Mucosa of descending colon (tissue), 3 donors: ENCODE results near the gene MYO9B. TPM values are rescaled to one million over a fixed set of nuclear protein-coding genes. Genes with fewer than 3 reads are reported as not detected.

Experiments
- ATAC-seq: fragments of 200-7000 bp; cut with Tn5 transposase; one replicate; pipeline ENCODE4 v1.9.1; 2020; ENCODE audit warnings: mild to moderate bottlenecking, moderate library complexity
- DNase-seq, 3 donors: peaks; one replicate each; pipeline ENCODE4 v3.0.0-alpha.2; 2020
- H3K36me3 ChIP-seq: fragments of 200-600 bp; one replicate; pipeline ENCODE4 v1.8.0; 2021; ENCODE audit warnings: low read depth, mild to moderate bottlenecking
- H3K4me1 ChIP-seq: fragments of 200-600 bp; one replicate; pipeline ENCODE4 v1.8.0; 2021; ENCODE audit warnings: low read depth, mild to moderate bottlenecking
- H3K4me3 ChIP-seq: fragments of 200-600 bp; one replicate; pipeline ENCODE4 v1.8.0; 2021; ENCODE audit warnings: mild to moderate bottlenecking
- H3K9me3 ChIP-seq: fragments of 200-600 bp; one replicate; pipeline ENCODE4 v1.8.0; 2021; ENCODE audit warnings: mild to moderate bottlenecking
- CTCF ChIP-seq: fragments of 200-600 bp; IDR thresholded peaks from one replicate; pipeline ENCODE4 v1.8.0; 2022; ENCODE audit warnings: antibody characterized with exemption, mild to moderate bottlenecking
- intact Hi-C, 2 donors: fragments of 100-400 bp; cut with DNase I in 1 of 2; cut with micrococcal nuclease in 1 of 2; formaldehyde crosslinking; loops; one replicate each; pipeline versions ENCODE4 v1.11.0 to v1.11.1; 2022; cut with DNase I, micrococcal nuclease
- total RNA-seq, 3 donors: library from RNA; stranded (reverse); fragmentation: NEBNext Ultra II Directional in 2 of 3; extraction: Animal tissue kit (Norgen Biotek cat#: 25700) in 2 of 3; gene quantifications; one replicate each; pipeline versions ENCODE4 v1.2.1 to v1.2.4, GENCODE V29; 2021 to 2023
- donor health status: DM: no; HTN: no; CAD: no; lungs with moderate emphysema.
- donor health status: DM: no; HTN: no; CAD: no.
- donor health status: DM: no; HTN: yes; CAD: no.

Gene MYO9B
- total RNA-seq, 3 donors from 2014 or later: 73.7 to 91.8 (median 90.8) TPM

GRCh38 chr19:17235300-17235970 lies 159.9 kb downstream of the MYO9B start:
- TF ChIP-seq CTCF: peak; percentile 26
- ATAC-seq (peak; percentile 83), DNase-seq (peak; percentile 77 to 86 (median 85))
- intact Hi-C loops: no loop called here
- H3K9me3 ChIP-seq: no peaks in the 10 kb centered on the region
- no peak overlapping the region for H3K4me3 ChIP-seq
- peaks cover 33% of the 10 kb centered on the region for H3K4me1 ChIP-seq
- H3K36me3 ChIP-seq: peaks cover 11% of the 10 kb centered on the region

GRCh38 chr19:17235971-17236777 lies 160.6 kb downstream of the MYO9B start:
- peak; percentile 35 for ATAC-seq
- Histone ChIP-seq H3K36me3 (peaks cover 11% of the 10 kb centered on the region), H3K4me3 (no peak overlapping the region), H3K4me1 (peaks cover 38% of the 10 kb centered on the region), H3K9me3 (no peaks in the 10 kb centered on the region)
- intact Hi-C loops: no loop called here
- TF ChIP-seq CTCF: no peak
- DNase-seq: peak; percentile 57 to 70 (median 66)

- H3K9me3 ChIP-seq: no peaks in the 10 kb centered on the region
Measured at GRCh38 chr19:17236811-17237543, 161.4 kb downstream of the MYO9B start.

GRCh38 chr19:17237747-17238706 lies 162.4 kb downstream of the MYO9B start:
- H3K4me3 ChIP-seq: no peak overlapping the region
- H3K36me3 ChIP-seq: no peaks in the 10 kb centered on the region
- intact Hi-C loops: no loop called here
- peaks cover 55% of the 10 kb centered on the region for H3K4me1 ChIP-seq
- ATAC-seq (no peak), DNase-seq (no peak)
- no peaks in the 10 kb centered on the region for H3K9me3 ChIP-seq
- TF ChIP-seq CTCF: no peak

More at GRCh38 chr19:17236811-17237543, 161.4 kb downstream of the MYO9B start:
- DNase-seq (no peak), ATAC-seq (no peak)
- Histone ChIP-seq H3K4me1 (peaks cover 46% of the 10 kb centered on the region), H3K4me3 (no peak overlapping the region), H3K36me3 (peaks cover 6% of the 10 kb centered on the region)
- intact Hi-C loops: no loop called here
- TF ChIP-seq CTCF: no peak
